DND-41 (cell line): ENCODE data around the gene GPR176.

ENCODE experiments used
- ATAC-seq: fragments of 200-7000 bp; cut with Tn5 transposase; 3 replicates; pipeline ENCODE4 v1.9.1; 2021; ENCODE audit warnings: low read depth; ENCODE audit not compliant: insufficient read depth
- DNase-seq: peaks from one replicate; pipeline ENCODE4 v3.0.0-alpha.2; 2020
- H2AFZ ChIP-seq: 2 replicates; pipeline ENCODE4 v1.6.0; 2012; ENCODE audit warnings: low read depth, low read length
- H3K27ac ChIP-seq: 2 replicates; pipeline ENCODE4 v1.5.1; 2012; ENCODE audit warnings: low read length, inconsistent platforms
- H3K27me3 ChIP-seq: fragments of 200-600 bp; sonication (generic); 2 replicates; pipeline ENCODE4 v1.6.0; 2012; ENCODE audit warnings: low read length, mild to moderate bottlenecking, inconsistent platforms; ENCODE audit not compliant: insufficient read depth, poor library complexity
- H3K36me3 ChIP-seq: 2 replicates; pipeline ENCODE4 v1.5.1; 2012; ENCODE audit warnings: low read length, inconsistent platforms; ENCODE audit not compliant: insufficient read depth
- H3K4me1 ChIP-seq: 2 replicates; pipeline ENCODE4 v1.5.1; 2012; ENCODE audit warnings: mild to moderate bottlenecking, low read length; ENCODE audit not compliant: insufficient read depth
- H3K4me2 ChIP-seq: 2 replicates; pipeline ENCODE4 v1.6.0; 2012; ENCODE audit warnings: mild to moderate bottlenecking, moderate library complexity, low read length, inconsistent platforms; ENCODE audit not compliant: insufficient read depth
- H3K4me3 ChIP-seq, 2 experiments: fragments of 200-600 bp in 1 of 2; shearing (Covaris generic) in 1 of 2; 2 replicates each; pipeline ENCODE4 v1.5.1; 2012 to 2016; ENCODE audit warnings: inconsistent platforms in 2 of 2, low read length in 2 of 2, mild to moderate bottlenecking in 2 of 2, low read depth in 1 of 2, moderate library complexity in 1 of 2
- H3K79me2 ChIP-seq: 2 replicates; pipeline ENCODE4 v1.6.0; 2012; ENCODE audit warnings: low read length, inconsistent platforms; ENCODE audit not compliant: insufficient read depth
- H3K9ac ChIP-seq: 2 replicates; pipeline ENCODE4 v1.6.0; 2012; ENCODE audit warnings: low read depth, mild to moderate bottlenecking, inconsistent platforms, low read length, moderate library complexity
- H3K9me3 ChIP-seq: 2 replicates; pipeline ENCODE4 v1.5.1; 2012; ENCODE audit warnings: low read length, moderate library complexity, mild to moderate bottlenecking, inconsistent platforms; ENCODE audit not compliant: insufficient read depth, severe bottlenecking
- H4K20me1 ChIP-seq: 2 replicates; pipeline ENCODE4 v1.6.0; 2012; ENCODE audit warnings: low read length; ENCODE audit not compliant: insufficient read depth
- EZH2 ChIP-seq: IDR thresholded peaks from 3 replicates; pipeline ENCODE4 v1.6.1; 2012; ENCODE audit warnings: borderline replicate concordance, low read depth, mild to moderate bottlenecking, moderate library complexity, low read length, inconsistent platforms; ENCODE audit not compliant: severe bottlenecking
- TF ChIP-seq, protein P1 (sequence below): IDR thresholded peaks from 2 replicates; pipeline ENCODE4 v1.5.1; 2012; ENCODE audit warnings: borderline replicate concordance, low read length, moderate library complexity, mild to moderate bottlenecking; ENCODE audit not compliant: poor library complexity, severe bottlenecking; ENCODE audit errors: extremely low read depth

Gene GPR176

DNA sequence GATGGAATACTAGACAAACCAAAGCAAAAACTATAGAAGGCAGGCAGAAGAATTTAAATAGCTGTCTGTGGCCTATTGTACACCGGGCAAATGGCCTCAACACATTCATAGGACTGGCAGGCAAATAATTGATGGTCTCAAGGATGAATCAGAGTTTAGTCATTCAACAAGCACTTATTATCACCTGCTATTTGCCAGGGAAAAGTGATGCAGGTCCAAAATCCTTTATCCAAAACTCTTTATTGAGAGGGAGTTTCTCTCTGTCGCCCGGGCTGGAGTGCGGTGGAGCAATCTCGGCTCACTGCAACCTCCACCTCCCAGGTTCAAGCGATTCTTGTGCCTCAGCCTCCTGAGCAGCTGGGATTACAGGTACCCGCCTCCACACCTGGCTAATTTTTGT lies 16.1 kb upstream of the GPR176 start:
- no peak for TF ChIP-seq EZH2
- TF ChIP-seq, protein P1, sequence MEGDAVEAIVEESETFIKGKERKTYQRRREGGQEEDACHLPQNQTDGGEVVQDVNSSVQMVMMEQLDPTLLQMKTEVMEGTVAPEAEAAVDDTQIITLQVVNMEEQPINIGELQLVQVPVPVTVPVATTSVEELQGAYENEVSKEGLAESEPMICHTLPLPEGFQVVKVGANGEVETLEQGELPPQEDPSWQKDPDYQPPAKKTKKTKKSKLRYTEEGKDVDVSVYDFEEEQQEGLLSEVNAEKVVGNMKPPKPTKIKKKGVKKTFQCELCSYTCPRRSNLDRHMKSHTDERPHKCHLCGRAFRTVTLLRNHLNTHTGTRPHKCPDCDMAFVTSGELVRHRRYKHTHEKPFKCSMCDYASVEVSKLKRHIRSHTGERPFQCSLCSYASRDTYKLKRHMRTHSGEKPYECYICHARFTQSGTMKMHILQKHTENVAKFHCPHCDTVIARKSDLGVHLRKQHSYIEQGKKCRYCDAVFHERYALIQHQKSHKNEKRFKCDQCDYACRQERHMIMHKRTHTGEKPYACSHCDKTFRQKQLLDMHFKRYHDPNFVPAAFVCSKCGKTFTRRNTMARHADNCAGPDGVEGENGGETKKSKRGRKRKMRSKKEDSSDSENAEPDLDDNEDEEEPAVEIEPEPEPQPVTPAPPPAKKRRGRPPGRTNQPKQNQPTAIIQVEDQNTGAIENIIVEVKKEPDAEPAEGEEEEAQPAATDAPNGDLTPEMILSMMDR = no peak
- H3K79me2 ChIP-seq = peaks cover 31% of the 10 kb centered on the region
- peaks cover 41% of the 10 kb centered on the region for H3K4me1 ChIP-seq
- H3K4me2 ChIP-seq = peak overlapping the region; percentile 70; the same call in 1 of the 2 replicates
- H2AFZ ChIP-seq = no peak overlapping the region
- ATAC-seq = no peak
- no peaks in the 10 kb centered on the region for H3K9me3 ChIP-seq
- DNase-seq = no peak
- no peak overlapping the region for H3K9ac ChIP-seq
- no peak overlapping the region for H3K4me3 ChIP-seq
- H3K36me3 ChIP-seq = peaks cover 18% of the 10 kb centered on the region
- no peaks in the 10 kb centered on the region for H3K27me3 ChIP-seq
- H4K20me1 ChIP-seq = no peaks in the 10 kb centered on the region
- no peak overlapping the region for H3K27ac ChIP-seq

DNA sequence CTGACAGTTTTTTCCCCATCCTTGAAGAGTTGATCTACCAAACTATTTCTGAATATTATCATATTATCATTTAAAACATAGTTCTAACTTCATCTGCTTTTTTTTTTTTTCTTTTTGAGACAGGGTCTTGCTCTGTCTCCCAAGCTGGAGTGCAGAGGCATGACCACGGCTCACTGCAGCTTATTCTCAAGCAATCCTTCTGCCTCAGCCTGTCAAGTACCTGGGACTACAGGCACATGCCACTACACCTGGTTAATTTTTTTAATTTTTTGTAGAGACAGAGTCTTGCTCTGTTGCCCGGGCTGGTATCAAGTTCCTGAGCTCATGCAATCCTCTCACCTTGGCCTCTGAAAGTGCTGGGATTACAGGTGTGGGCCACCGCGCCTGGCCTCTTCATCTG lies 15.2 kb upstream of the GPR176 start:
- H3K36me3 ChIP-seq = peaks cover 9% of the 10 kb centered on the region

GRCh38 chr15:39934397-39935071 lies 14.5 kb upstream of the GPR176 start:
- DNase-seq = peak; percentile 25
- H4K20me1 ChIP-seq = no peaks in the 10 kb centered on the region
- H3K4me1 ChIP-seq = peaks cover 41% of the 10 kb centered on the region
- no peaks in the 10 kb centered on the region for H3K9me3 ChIP-seq
- H3K4me2 ChIP-seq = peak overlapping the region; percentile 70
- TF ChIP-seq EZH2 = no peak
- TF ChIP-seq, protein P1 = no peak
- peak overlapping the region; percentile 93 for H3K27ac ChIP-seq
- H3K27me3 ChIP-seq = no peaks in the 10 kb centered on the region
- peak; percentile 17; the same call in 2 of the 3 replicates for ATAC-seq
- H3K4me3 ChIP-seq = peak overlapping the region; percentile 91
- H3K79me2 ChIP-seq = peaks cover 29% of the 10 kb centered on the region
- H2AFZ ChIP-seq = peak overlapping the region; percentile 76
- peaks cover 3% of the 10 kb centered on the region; the same call in 1 of the 2 replicates for H3K36me3 ChIP-seq
- peak overlapping the region; percentile 93 for H3K9ac ChIP-seq

More for the DNA sequence above, 15.2 kb upstream of the GPR176 start:
- Histone ChIP-seq H2AFZ (no peak overlapping the region), H3K4me3 (peak overlapping the region in 1 of 2 experiments; percentile 91; a peak in 1 of 4 replicates), H3K79me2 (peaks cover 30% of the 10 kb centered on the region), H3K9ac (peak overlapping the region; percentile 93), H3K27ac (no peak overlapping the region), H4K20me1 (no peaks in the 10 kb centered on the region), H3K4me2 (peak overlapping the region; percentile 70), H3K27me3 (no peaks in the 10 kb centered on the region), H3K9me3 (no peaks in the 10 kb centered on the region), H3K4me1 (peaks cover 41% of the 10 kb centered on the region)
- ATAC-seq (no peak), DNase-seq (no peak)
- no peak for TF ChIP-seq EZH2
- TF ChIP-seq, protein P1 = no peak
